Gastrocnemius medialis (tissue), 4 donors: ENCODE results near the gene CEP72. TPM values are rescaled to one million over a fixed set of nuclear protein-coding genes. Genes with fewer than 3 reads are reported as not detected.
"Not testable (repeated sequence)": the region's sequence is repeated elsewhere in the genome, so short reads cannot be mapped to it uniquely, and the experiment has no call there.

ENCODE experiments used
- ATAC-seq, 2 donors: fragments of 150-250 bp; one replicate each; pipeline ENCODE4 v1.9.1; 2016
- DNase-seq, 2 donors: peaks; one replicate each; pipeline ENCODE4 v3.0.0-alpha.2; 2019
- H3K27ac ChIP-seq, 4 donors: fragments of 200-600 bp; sonication (generic); 1 replicate in 1 of 4; 2 replicates in 3 of 4; pipeline ENCODE4 v1.5.1; 2016 to 2018; ENCODE audit warnings: mild to moderate bottlenecking in 2 of 4, moderate library complexity in 1 of 4
- H3K27me3 ChIP-seq, 3 donors: fragments of 200-600 bp; sonication (generic) in 2 of 3; 1 replicate in 1 of 3; 2 replicates in 2 of 3; pipeline versions ENCODE4 v1.5.1 to v1.6.0; 2016 to 2019; ENCODE audit warnings: mild to moderate bottlenecking in 1 of 3, moderate library complexity in 1 of 3
- H3K36me3 ChIP-seq, 2 donors: fragments of 200-600 bp; sonication (generic) in 1 of 2; one replicate each; pipeline ENCODE4 v1.5.1; 2017 to 2018
- H3K4me1 ChIP-seq, 2 donors: fragments of 200-600 bp; sonication (generic) in 1 of 2; one replicate each; pipeline ENCODE4 v1.5.1; 2016 to 2017; ENCODE audit warnings: mild to moderate bottlenecking in 2 of 2
- H3K4me3 ChIP-seq, 4 donors: fragments of 200-600 bp; sonication (generic) in 3 of 4; 1 replicate in 1 of 4; 2 replicates in 3 of 4; pipeline ENCODE4 v1.5.1; 2016 to 2019; ENCODE audit warnings: mild to moderate bottlenecking in 2 of 4
- H3K9me3 ChIP-seq, 3 donors: fragments of 200-600 bp; sonication (generic) in 2 of 3; 1 replicate in 1 of 3; 2 replicates in 2 of 3; pipeline ENCODE4 v1.5.1; 2016 to 2019
- POLR2A ChIP-seq, 2 donors: fragments of 450-650 bp; IDR thresholded peaks; one replicate each; pipeline ENCODE4 v1.6.1; 2017; ENCODE audit warnings: antibody characterized with exemption in 2 of 2, mild to moderate bottlenecking in 2 of 2, moderate library complexity in 2 of 2
- in situ Hi-C, 4 donors: fragments of 200-750 bp; cut with MboI; loops; one replicate each; pipeline versions ENCODE4 v1.15.0 to v1.8.0; 2017; ENCODE audit warnings: low sequenced_read_pairs in 4 of 4
- intact Hi-C: fragments of 100-400 bp; cut with DNase I; formaldehyde crosslinking; loops from one replicate; pipeline ENCODE4 v1.15.1; 2023; ENCODE audit warnings: low total_unique reads
- total RNA-seq, 4 donors: library from RNA; depleted of rRNA; stranded (reverse); fragments of >200 nt; gene quantifications; one replicate each; pipeline versions ENCODE4 v1.1.0 to v1.2.3, GENCODE V29; 2016
- TF ChIP-seq, protein P1 (sequence below), 5 experiments: fragments of 450-650 bp in 3 of 5; fragments of 200-600 bp in 2 of 5; sonication (generic) in 2 of 5; IDR thresholded peaks in 4 of 5; conservative IDR thresholded peaks in 1 of 5; 1 replicate in 4 of 5; 2 replicates in 1 of 5; pipeline ENCODE4 v1.5.1; 2016 to 2019; ENCODE audit warnings: antibody characterized with exemption in 5 of 5, mild to moderate bottlenecking in 3 of 5, moderate library complexity in 3 of 5

Gene CEP72
- total RNA-seq, 4 donors from 2014 or later = 0.36 to 0.56 (median 0.40) TPM; not detected in 1

GRCh38 chr5:625516-625915 lies 13.4 kb downstream of the CEP72 start:
- Histone ChIP-seq H3K27ac (no peak overlapping the region), H3K4me3 (no peak overlapping the region), H3K4me1 (no peaks in the 10 kb centered on the region), H3K36me3 (no peaks in the 10 kb centered on the region), H3K27me3 (no peaks in the 10 kb centered on the region), H3K9me3 (no peaks in the 10 kb centered on the region)
- DNase-seq = no peak
- ATAC-seq = no peak
- in situ Hi-C loops (no loop called here), intact Hi-C loops (no loop called here)
- TF ChIP-seq, protein P1, sequence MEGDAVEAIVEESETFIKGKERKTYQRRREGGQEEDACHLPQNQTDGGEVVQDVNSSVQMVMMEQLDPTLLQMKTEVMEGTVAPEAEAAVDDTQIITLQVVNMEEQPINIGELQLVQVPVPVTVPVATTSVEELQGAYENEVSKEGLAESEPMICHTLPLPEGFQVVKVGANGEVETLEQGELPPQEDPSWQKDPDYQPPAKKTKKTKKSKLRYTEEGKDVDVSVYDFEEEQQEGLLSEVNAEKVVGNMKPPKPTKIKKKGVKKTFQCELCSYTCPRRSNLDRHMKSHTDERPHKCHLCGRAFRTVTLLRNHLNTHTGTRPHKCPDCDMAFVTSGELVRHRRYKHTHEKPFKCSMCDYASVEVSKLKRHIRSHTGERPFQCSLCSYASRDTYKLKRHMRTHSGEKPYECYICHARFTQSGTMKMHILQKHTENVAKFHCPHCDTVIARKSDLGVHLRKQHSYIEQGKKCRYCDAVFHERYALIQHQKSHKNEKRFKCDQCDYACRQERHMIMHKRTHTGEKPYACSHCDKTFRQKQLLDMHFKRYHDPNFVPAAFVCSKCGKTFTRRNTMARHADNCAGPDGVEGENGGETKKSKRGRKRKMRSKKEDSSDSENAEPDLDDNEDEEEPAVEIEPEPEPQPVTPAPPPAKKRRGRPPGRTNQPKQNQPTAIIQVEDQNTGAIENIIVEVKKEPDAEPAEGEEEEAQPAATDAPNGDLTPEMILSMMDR (IDR thresholded peaks at IDR 0.05 in 4 of 5, conservative IDR thresholded peaks at IDR 0.05 in 1 of 5) = no peak
- no peak for TF ChIP-seq POLR2A (IDR thresholded peaks at IDR 0.05)

- no peaks in the 10 kb centered on the region for H3K27me3 ChIP-seq
- no peak for ATAC-seq
- intact Hi-C loops = no loop called here
Observed at GRCh38 chr5:626850-627249, 14.7 kb downstream of the CEP72 start.

GRCh38 chr5:627840-628239 lies 15.7 kb downstream of the CEP72 start:
- H3K4me1 ChIP-seq = no peaks in the 10 kb centered on the region
- TF ChIP-seq POLR2A (IDR thresholded peaks at IDR 0.05) = no peak
- TF ChIP-seq, protein P1 (IDR thresholded peaks at IDR 0.05 in 4 of 5, conservative IDR thresholded peaks at IDR 0.05 in 1 of 5) = no peak
- no peaks in the 10 kb centered on the region for H3K9me3 ChIP-seq
- no peak for DNase-seq
- intact Hi-C loops (no loop called here), in situ Hi-C loops (no loop called here)
- no peaks in the 10 kb centered on the region for H3K36me3 ChIP-seq
- ATAC-seq = no peak
- no peak overlapping the region for H3K4me3 ChIP-seq
- no peak overlapping the region for H3K27ac ChIP-seq
- no peaks in the 10 kb centered on the region for H3K27me3 ChIP-seq

More at GRCh38 chr5:626850-627249, 14.7 kb downstream of the CEP72 start:
- H3K9me3 ChIP-seq = no peaks in the 10 kb centered on the region
- no peak overlapping the region for H3K4me3 ChIP-seq
- in situ Hi-C loops = no loop called here
- H3K36me3 ChIP-seq = no peaks in the 10 kb centered on the region
- no peaks in the 10 kb centered on the region for H3K4me1 ChIP-seq
- DNase-seq = no peak
- H3K27ac ChIP-seq = no peak overlapping the region
- TF ChIP-seq, protein P1 (IDR thresholded peaks at IDR 0.05 in 4 of 5, conservative IDR thresholded peaks at IDR 0.05 in 1 of 5) = no peak
- TF ChIP-seq POLR2A (IDR thresholded peaks at IDR 0.05) = no peak

DNA sequence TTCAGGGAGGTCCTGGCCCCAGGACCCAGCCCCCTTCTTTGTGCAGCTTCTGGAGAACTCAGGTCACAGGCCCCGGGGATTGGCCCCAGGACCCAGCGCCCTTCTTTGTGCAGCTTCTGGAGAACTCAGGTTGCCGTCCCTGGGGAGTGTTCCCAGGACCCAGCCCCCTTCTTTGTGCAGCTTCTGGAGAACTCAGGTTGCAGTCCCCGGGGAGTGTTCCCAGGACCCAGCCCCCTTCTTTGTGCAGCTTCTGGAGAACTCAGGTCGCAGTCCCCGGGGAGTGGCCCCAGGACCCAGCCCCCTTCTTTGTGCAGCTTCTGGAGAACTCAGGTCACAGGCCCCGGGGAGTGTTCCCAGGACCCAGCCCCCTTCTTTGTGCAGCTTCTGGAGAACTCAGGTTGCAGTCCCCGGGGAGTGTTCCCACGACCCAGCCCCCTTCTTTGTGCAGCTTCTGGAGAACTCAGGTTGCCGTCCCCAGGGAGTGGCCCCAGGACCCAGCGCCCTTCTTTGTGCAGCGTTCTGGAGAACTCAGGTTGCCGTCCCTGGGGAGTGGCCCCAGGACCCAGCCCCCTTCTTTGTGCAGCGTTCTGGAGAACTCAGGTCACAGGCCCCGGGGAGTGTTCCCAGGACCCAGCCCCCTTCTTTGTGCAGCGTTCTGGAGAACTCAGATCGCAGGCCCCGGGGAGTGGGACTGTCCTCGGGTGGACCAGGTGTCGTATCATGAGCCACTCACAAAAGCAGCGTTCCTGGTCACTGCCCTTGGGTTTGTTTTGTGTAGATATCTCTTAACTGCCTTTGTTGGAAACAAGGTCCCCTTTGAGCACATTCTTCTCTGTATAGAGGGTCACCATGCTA lies 16.4 kb downstream of the CEP72 start:
- ATAC-seq, H3K4me1 ChIP-seq, H3K27ac ChIP-seq, H3K9me3 ChIP-seq, H3K36me3 ChIP-seq, DNase-seq, intact Hi-C loops, H3K27me3 ChIP-seq, H3K4me3 ChIP-seq, in situ Hi-C loops: not testable (repeated sequence)

DNA sequence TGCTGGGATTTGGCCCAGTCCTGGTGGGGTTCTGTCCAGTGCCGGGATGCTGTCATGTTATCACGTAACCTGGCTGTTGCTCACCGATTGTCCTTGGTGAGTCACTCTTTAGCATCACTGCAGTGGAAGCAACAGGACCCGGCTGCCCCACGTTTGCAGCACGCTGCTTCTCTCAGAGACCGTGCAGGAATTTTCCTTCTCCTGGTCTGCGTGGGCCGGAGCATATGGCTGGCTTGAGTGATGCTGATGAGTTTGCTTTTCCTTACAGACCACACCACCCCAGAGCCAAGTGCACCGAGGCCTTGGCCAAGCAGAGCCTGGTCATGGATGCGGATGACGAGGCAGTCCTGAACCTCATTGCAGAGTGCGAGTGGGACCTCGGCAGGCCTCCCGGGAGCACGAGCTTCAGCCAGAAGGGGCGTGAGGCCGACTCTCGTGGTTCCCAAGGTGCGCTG lies 21.4 kb downstream of the CEP72 start:
- Histone ChIP-seq H3K4me3 (no peak overlapping the region), H3K27ac (no peak overlapping the region), H3K4me1 (no peaks in the 10 kb centered on the region), H3K9me3 (no peaks in the 10 kb centered on the region), H3K36me3 (peaks cover 0 to 12% of the 10 kb centered on the region in 2 donors), H3K27me3 (no peaks in the 10 kb centered on the region)
- intact Hi-C loops (no loop called here), in situ Hi-C loops (no loop called here)
- DNase-seq (no peak), ATAC-seq (no peak)
- TF ChIP-seq POLR2A (IDR thresholded peaks at IDR 0.05) = no peak
